DND-41 (cell line): Measurements from ENCODE around the gene UBAC1.

Experiments
- EZH2 ChIP-seq: IDR thresholded peaks from 3 replicates; pipeline ENCODE4 v1.6.1; 2012; ENCODE audit warnings: borderline replicate concordance, low read depth, mild to moderate bottlenecking, moderate library complexity, low read length, inconsistent platforms; ENCODE audit not compliant: severe bottlenecking
- TF ChIP-seq, protein P1 (sequence below): IDR thresholded peaks from 2 replicates; pipeline ENCODE4 v1.5.1; 2012; ENCODE audit warnings: borderline replicate concordance, low read length, moderate library complexity, mild to moderate bottlenecking; ENCODE audit not compliant: poor library complexity, severe bottlenecking; ENCODE audit errors: extremely low read depth

- TF ChIP-seq, protein P1, sequence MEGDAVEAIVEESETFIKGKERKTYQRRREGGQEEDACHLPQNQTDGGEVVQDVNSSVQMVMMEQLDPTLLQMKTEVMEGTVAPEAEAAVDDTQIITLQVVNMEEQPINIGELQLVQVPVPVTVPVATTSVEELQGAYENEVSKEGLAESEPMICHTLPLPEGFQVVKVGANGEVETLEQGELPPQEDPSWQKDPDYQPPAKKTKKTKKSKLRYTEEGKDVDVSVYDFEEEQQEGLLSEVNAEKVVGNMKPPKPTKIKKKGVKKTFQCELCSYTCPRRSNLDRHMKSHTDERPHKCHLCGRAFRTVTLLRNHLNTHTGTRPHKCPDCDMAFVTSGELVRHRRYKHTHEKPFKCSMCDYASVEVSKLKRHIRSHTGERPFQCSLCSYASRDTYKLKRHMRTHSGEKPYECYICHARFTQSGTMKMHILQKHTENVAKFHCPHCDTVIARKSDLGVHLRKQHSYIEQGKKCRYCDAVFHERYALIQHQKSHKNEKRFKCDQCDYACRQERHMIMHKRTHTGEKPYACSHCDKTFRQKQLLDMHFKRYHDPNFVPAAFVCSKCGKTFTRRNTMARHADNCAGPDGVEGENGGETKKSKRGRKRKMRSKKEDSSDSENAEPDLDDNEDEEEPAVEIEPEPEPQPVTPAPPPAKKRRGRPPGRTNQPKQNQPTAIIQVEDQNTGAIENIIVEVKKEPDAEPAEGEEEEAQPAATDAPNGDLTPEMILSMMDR, result no peak
- TF ChIP-seq EZH2, result no peak
Measured at GRCh38 chr9:135902655-135903357, 58.4 kb downstream of the UBAC1 start.
